Testis (tissue), 2 donors: Measurements from ENCODE around the gene PDLIM7.

Source experiments
- CTCF ChIP-seq, 3 experiments: fragments of 450-650 bp in 2 of 3; fragments of 200-600 bp in 1 of 3; sonication (generic) in 1 of 3; IDR thresholded peaks; one replicate each; pipeline ENCODE4 v1.5.1; 2016 to 2019; ENCODE audit warnings: antibody characterized with exemption in 3 of 3, mild to moderate bottlenecking in 2 of 3, moderate library complexity in 1 of 3
- POLR2A ChIP-seq: fragments of 450-650 bp; IDR thresholded peaks from one replicate; pipeline ENCODE4 v1.6.1; 2017; ENCODE audit warnings: antibody characterized with exemption, mild to moderate bottlenecking, moderate library complexity

- TF ChIP-seq CTCF (IDR thresholded peaks at IDR 0.05) (no peak), POLR2A (no peak)
Measured at GRCh38 chr5:177487975-177488374, 9.4 kb downstream of the PDLIM7 start.
